H1 (cell line): ENCODE results near the gene PDS5A. TPM values are rescaled to one million over a fixed set of nuclear protein-coding genes. Genes with fewer than 3 reads are reported as not detected.

ENCODE experiments used
- CTCF ChIA-PET: fragments of 300-600 bp; sonication (Branson Sonifier 250); formaldehyde crosslinking; loops from one replicate; lab custom pipeline; 2021; ENCODE audit not compliant: partially characterized antibody; lab: Charles Lee
- POLR2A ChIA-PET: fragments of 300-600 bp; sonication (Branson Sonifier 250); formaldehyde crosslinking; loops from one replicate; lab custom pipeline; 2021; ENCODE audit warnings: inconsistent platforms; ENCODE audit not compliant: partially characterized antibody; lab: Charles Lee
- DNase-seq, 2 experiments: peaks; one replicate each; pipeline versions ENCODE4 v3.0.0 to v3.0.0-alpha.2; 2010 to 2022; ENCODE audit warnings: low spot score in 2 of 2, low read depth in 1 of 2, mixed read lengths in 1 of 2
- FAIRE-seq: peaks from 2 replicates; lab custom pipeline; 2011; peaks lifted over from hg19 to GRCh38; lab: Jason Lieb, UNC
- H2AFZ ChIP-seq: 2 replicates; pipeline ENCODE4 v1.8.1; 2012; ENCODE audit warnings: low read length, inconsistent platforms
- H2AK5ac ChIP-seq: 2 replicates; pipeline ENCODE4 v1.6.1; 2013; ENCODE audit warnings: low read depth, low read length
- H2BK120ac ChIP-seq: replicated peaks from 2 replicates; pipeline ENCODE3; 2013; ENCODE audit warnings: low read depth, low read length, inconsistent platforms
- H2BK12ac ChIP-seq: 2 replicates; pipeline ENCODE4 v1.6.1; 2013; ENCODE audit warnings: low read depth, low read length
- H2BK15ac ChIP-seq: 2 replicates; pipeline ENCODE4 v1.6.1; 2013; ENCODE audit warnings: low read length
- H2BK20ac ChIP-seq: 2 replicates; pipeline ENCODE4 v1.6.1; 2013; ENCODE audit warnings: low read length
- H2BK5ac ChIP-seq: 2 replicates; pipeline ENCODE4 v1.6.1; 2013; ENCODE audit warnings: low read depth, low read length
- H3K14ac ChIP-seq: 2 replicates; pipeline ENCODE4 v1.6.1; 2013; ENCODE audit warnings: inconsistent platforms; ENCODE audit not compliant: insufficient read length
- H3K18ac ChIP-seq: 2 replicates; pipeline ENCODE4 v1.6.1; 2013; ENCODE audit warnings: low read length; ENCODE audit errors: extremely low read depth
- H3K23ac ChIP-seq: 2 replicates; pipeline ENCODE4 v1.6.1; 2013; ENCODE audit warnings: inconsistent platforms; ENCODE audit not compliant: insufficient read length
- H3K23me2 ChIP-seq: 2 replicates; pipeline ENCODE4 v1.6.1; 2013; ENCODE audit warnings: low read depth, low read length
- H3K27ac ChIP-seq: 2 replicates; pipeline ENCODE4 v1.6.1; 2011; ENCODE audit warnings: low read depth, low read length, inconsistent platforms
- H3K27me3 ChIP-seq, 4 experiments: replicated peaks in 1 of 4; 1 replicate in 1 of 4; 2 replicates in 3 of 4; pipeline versions ENCODE4 v1.6.1 to v1.8.1; 2011 to 2013; ENCODE audit warnings: low read length in 3 of 4, mild to moderate bottlenecking in 3 of 4, inconsistent platforms in 2 of 4, mixed read lengths in 2 of 4, moderate library complexity in 1 of 4; ENCODE audit not compliant: control insufficient read depth in 3 of 4, insufficient read depth in 3 of 4; ENCODE audit errors: extremely low read depth in 1 of 4
- H3K36me3 ChIP-seq, 4 experiments: 2 replicates each; pipeline versions ENCODE4 v1.6.1 to v1.8.1; 2011 to 2013; ENCODE audit warnings: mild to moderate bottlenecking in 4 of 4, low read length in 3 of 4, moderate library complexity in 2 of 4, control low read depth in 1 of 4, inconsistent platforms in 1 of 4; ENCODE audit not compliant: insufficient read depth in 4 of 4, control insufficient read depth in 2 of 4
- H3K4ac ChIP-seq: replicated peaks from 2 replicates; pipeline ENCODE3; 2013; ENCODE audit warnings: low read length, low read depth, mixed read lengths, inconsistent platforms; ENCODE audit not compliant: insufficient read length
- H3K4me1 ChIP-seq, 4 experiments: replicated peaks in 1 of 4; 1 replicate in 1 of 4; 2 replicates in 3 of 4; pipeline versions ENCODE4 v1.6.1 to v1.8.1; 2011 to 2013; ENCODE audit warnings: low read length in 3 of 4, inconsistent platforms in 2 of 4, mixed read lengths in 1 of 4; ENCODE audit not compliant: insufficient read depth in 4 of 4, control insufficient read depth in 3 of 4
- H3K4me2 ChIP-seq, 2 experiments: 2 replicates each; pipeline versions ENCODE4 v1.6.1 to v1.8.1; 2011 to 2013; ENCODE audit warnings: low read depth in 2 of 2, low read length in 2 of 2, control low read depth in 1 of 2, inconsistent platforms in 1 of 2, mild to moderate bottlenecking in 1 of 2; ENCODE audit not compliant: insufficient read depth in 1 of 2
- H3K4me3 ChIP-seq, 4 experiments: fragments of 200-600, 300-600 bp in 1 of 4; sonication (generic), shearing (Covaris generic), sonication (Bioruptor Twin) in 1 of 4; 2 replicates each; pipeline versions ENCODE4 v1.5.1 to v1.8.1; 2011 to 2016; ENCODE audit warnings: low read length in 4 of 4, low read depth in 3 of 4, control low read depth in 2 of 4, inconsistent platforms in 2 of 4, mild to moderate bottlenecking in 2 of 4, mixed read lengths in 1 of 4, moderate library complexity in 1 of 4; ENCODE audit not compliant: insufficient read depth in 2 of 4; ENCODE audit errors: extremely low read depth in 1 of 4
- H3K56ac ChIP-seq: replicated peaks from 2 replicates; pipeline ENCODE3; 2013; ENCODE audit warnings: low read depth, mild to moderate bottlenecking, mixed read lengths, low read length, inconsistent platforms; ENCODE audit not compliant: insufficient read length
- H3K79me1 ChIP-seq: 2 replicates; pipeline ENCODE4 v1.6.1; 2013; ENCODE audit warnings: low read depth, low read length, control low read depth
- H3K79me2 ChIP-seq, 2 experiments: 2 replicates each; pipeline versions ENCODE4 v1.6.1 to v1.8.1; 2012 to 2013; ENCODE audit warnings: low read length in 2 of 2, mild to moderate bottlenecking in 2 of 2, inconsistent platforms in 1 of 2; ENCODE audit not compliant: insufficient read depth in 2 of 2, control insufficient read depth in 1 of 2
- H3K9ac ChIP-seq, 4 experiments: replicated peaks in 1 of 4; 1 replicate in 1 of 4; 2 replicates in 3 of 4; pipeline versions ENCODE4 v1.6.1 to v1.8.1; 2011 to 2013; ENCODE audit warnings: low read depth in 3 of 4, low read length in 3 of 4, control low read depth in 2 of 4, mild to moderate bottlenecking in 2 of 4, moderate library complexity in 2 of 4, inconsistent platforms in 1 of 4; ENCODE audit errors: extremely low read depth in 1 of 4
- H3K9me3 ChIP-seq, 2 experiments: 2 replicates each; pipeline versions ENCODE4 v1.6.1 to v1.8.1; 2012 to 2013; ENCODE audit warnings: mild to moderate bottlenecking in 2 of 2, moderate library complexity in 2 of 2, control low read depth in 1 of 2, inconsistent platforms in 1 of 2, low read depth in 1 of 2, low read length in 1 of 2, mixed read lengths in 1 of 2; ENCODE audit not compliant: insufficient read depth in 2 of 2
- H4K20me1 ChIP-seq, 2 experiments: replicated peaks in 1 of 2; 2 replicates each; pipeline versions ENCODE3 to v1.8.1; 2011 to 2013; ENCODE audit warnings: inconsistent platforms in 2 of 2, low read length in 2 of 2, mild to moderate bottlenecking in 1 of 2; ENCODE audit not compliant: insufficient read depth in 2 of 2, control insufficient read depth in 1 of 2
- H4K5ac ChIP-seq: 2 replicates; pipeline ENCODE4 v1.6.1; 2013; ENCODE audit warnings: low read length, low read depth, mixed read lengths, inconsistent platforms; ENCODE audit not compliant: insufficient read length
- H4K8ac ChIP-seq: 2 replicates; pipeline ENCODE4 v1.8.0; 2013; ENCODE audit warnings: mild to moderate bottlenecking, moderate library complexity, low read length, inconsistent platforms; ENCODE audit not compliant: insufficient read depth; ENCODE audit errors: extremely low read depth
- H4K91ac ChIP-seq: replicated peaks from 2 replicates; pipeline ENCODE3; 2013; ENCODE audit warnings: low read length, mixed read lengths, inconsistent platforms; ENCODE audit not compliant: insufficient read length
- CHD2 ChIP-seq: IDR thresholded peaks from 2 replicates; pipeline ENCODE4 v1.6.1; 2012; ENCODE audit warnings: low read length, improper control_type of control experiment
- CREB1 ChIP-seq: IDR thresholded peaks from 2 replicates; pipeline ENCODE4 v1.6.1; 2012; ENCODE audit warnings: inconsistent platforms
- EGR1 ChIP-seq: IDR thresholded peaks from 2 replicates; pipeline ENCODE4 v1.6.1; 2011; ENCODE audit warnings: low read depth, low read length, borderline replicate concordance
- KDM1A ChIP-seq: fragments of 200-600, 300-600 bp; sonication (generic); IDR thresholded peaks from 2 replicates; pipeline ENCODE4 v1.7.1; 2016; ENCODE audit warnings: mild to moderate bottlenecking, low read length, borderline replicate concordance
- MAFK ChIP-seq: IDR thresholded peaks from 2 replicates; pipeline ENCODE4 v1.6.1; 2012; ENCODE audit warnings: low read depth, mild to moderate bottlenecking, improper control_type of control experiment, low read length
- POLR2A ChIP-seq, 2 experiments: IDR thresholded peaks; 1 replicate in 1 of 2; 2 replicates in 1 of 2; pipeline ENCODE4 v1.6.1; 2011; ENCODE audit warnings: low read depth in 2 of 2, low read length in 2 of 2, mild to moderate bottlenecking in 2 of 2; ENCODE audit errors: control extremely low read depth in 1 of 2
- POLR2AphosphoS5 ChIP-seq: IDR thresholded peaks from 2 replicates; pipeline ENCODE4 v1.6.1; 2011; ENCODE audit warnings: low read depth, low read length
- RNF2 ChIP-seq: fragments of 200-900, 300-1000 bp; sonication (generic); IDR thresholded peaks from 2 replicates; pipeline ENCODE4 v1.7.1; 2016; ENCODE audit warnings: borderline replicate concordance, low read depth, mild to moderate bottlenecking, antibody characterized with exemption, low read length; ENCODE audit not compliant: poor library complexity, severe bottlenecking; ENCODE audit errors: missing control alignments
- SP1 ChIP-seq: IDR thresholded peaks from 2 replicates; pipeline ENCODE4 v1.6.1; 2011; ENCODE audit warnings: low read depth, low read length
- SRF ChIP-seq: IDR thresholded peaks from 2 replicates; pipeline ENCODE4 v1.6.1; 2011; ENCODE audit warnings: mild to moderate bottlenecking, low read depth, low read length, moderate library complexity
- SUZ12 ChIP-seq: fragments of 200-600 bp; sonication (generic); IDR thresholded peaks from 2 replicates; pipeline ENCODE4 v1.6.1; 2012; ENCODE audit warnings: mild to moderate bottlenecking, inconsistent platforms, low read length, moderate library complexity, mixed read lengths
- TCF12 ChIP-seq: IDR thresholded peaks from 2 replicates; pipeline ENCODE4 v1.6.1; 2011; ENCODE audit warnings: low read depth, mild to moderate bottlenecking, low read length
- TEAD4 ChIP-seq: IDR thresholded peaks from 2 replicates; pipeline ENCODE4 v1.6.1; 2012; ENCODE audit warnings: low read depth, low read length, inconsistent platforms, mixed read lengths
- ZNF274 ChIP-seq: IDR thresholded peaks from 2 replicates; pipeline ENCODE4 v1.7.0; 2012; ENCODE audit warnings: low read length, borderline replicate concordance; ENCODE audit errors: extremely low read depth
- WGBS, 2 experiments: shearing (Covaris generic) in 1 of 2; methylation state at CpG; one replicate each; pipeline versions ENCODE4 v1.1.6 to v1.1.7; 2013 to 2015; ENCODE audit warnings: low lambda C conversion rate in 2 of 2, mixed read lengths in 2 of 2, inconsistent platforms in 1 of 2, low coverage in 1 of 2, missing lambda C conversion rate in 1 of 2; ENCODE audit not compliant: insufficient replicate concordance in 2 of 2, insufficient coverage in 1 of 2, insufficient read length in 1 of 2; ENCODE audit errors: extremely low coverage in 1 of 2, missing lambda C conversion rate in 1 of 2; 5-methylcytosine and 5-hydroxymethylcytosine counted together
- polyA plus RNA-seq, 7 experiments: library from polyadenylated mRNA; depleted of rRNA in 3 of 7; stranded (reverse) in 5 of 7; unstranded in 2 of 7; fragments of >200 nt in 5 of 7; fragments of 200-250 nt in 2 of 7; gene quantifications; 1 replicate in 5 of 7; 2 replicates in 1 of 7; 4 replicates in 1 of 7; pipeline versions ENCODE4 v1.2.1 to v1.2.3, GENCODE V29; 2011 to 2013; ENCODE audit warnings: missing spikeins in 2 of 7, mixed read lengths in 2 of 7
- total RNA-seq: library from RNA; stranded (reverse); fragmentation: NEBNext Ultra II Directional; extraction: Animal tissue kit (Norgen Biotek cat#: 25700); gene quantifications from 2 replicates; pipeline ENCODE4 v1.2.1, GENCODE V29; 2021
- TF ChIP-seq, protein P1 (sequence below): IDR thresholded peaks from 2 replicates; pipeline ENCODE4 v1.6.1; 2012; ENCODE audit warnings: inconsistent platforms

Gene PDS5A
- total and polyA plus RNA-seq, 2 of the 8 experiments (the other 6 are each of a cell fraction or from before 2014, with no cell fraction given), result 15.5 to 76.6 TPM

DNA sequence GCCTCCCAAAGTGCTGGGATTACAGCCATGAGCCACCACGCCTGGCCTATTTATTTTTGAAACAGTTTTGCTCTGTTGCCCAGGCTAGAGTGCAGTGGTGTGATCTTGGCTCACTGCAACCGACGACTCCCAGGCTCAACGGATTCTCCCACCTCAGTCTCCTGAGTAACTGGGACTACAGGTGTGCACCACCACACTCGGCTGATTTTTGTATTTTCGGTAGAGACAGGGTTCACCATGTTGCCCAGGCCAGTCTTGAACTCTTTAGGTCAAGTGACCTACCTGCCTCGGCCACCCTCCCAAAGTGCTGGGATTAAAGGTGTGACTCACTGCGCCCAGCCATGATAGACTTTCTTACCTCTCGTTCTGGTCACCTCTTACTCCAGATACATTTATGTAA is 155.8 kb downstream of the PDS5A start:
- no peak overlapping the region for H3K23ac ChIP-seq
- H3K56ac ChIP-seq, result no peak overlapping the region
- H3K18ac ChIP-seq, result no peak overlapping the region
- TF ChIP-seq RNF2 (no peak), MAFK (no peak), SP1 (no peak), TEAD4 (no peak), CREB1 (no peak), ZNF274 (no peak), KDM1A (no peak), SRF (no peak), POLR2AphosphoS5 (no peak), SUZ12 (no peak), TCF12 (no peak), CHD2 (no peak), EGR1 (no peak), POLR2A (IDR thresholded peaks at IDR 0.05; ENCODE audit: control extremely low read depth in 1 of 2, low read depth in 2 of 2, low read length in 2 of 2) (no peak)
- TF ChIP-seq, protein P1, sequence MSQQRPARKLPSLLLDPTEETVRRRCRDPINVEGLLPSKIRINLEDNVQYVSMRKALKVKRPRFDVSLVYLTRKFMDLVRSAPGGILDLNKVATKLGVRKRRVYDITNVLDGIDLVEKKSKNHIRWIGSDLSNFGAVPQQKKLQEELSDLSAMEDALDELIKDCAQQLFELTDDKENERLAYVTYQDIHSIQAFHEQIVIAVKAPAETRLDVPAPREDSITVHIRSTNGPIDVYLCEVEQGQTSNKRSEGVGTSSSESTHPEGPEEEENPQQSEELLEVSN, result no peak
- no peak overlapping the region for H3K9ac ChIP-seq
- no peaks in the 10 kb centered on the region; a peak in 1 of 7 replicates for H3K4me1 ChIP-seq
- no peak overlapping the region for H4K5ac ChIP-seq
- no peaks in the 10 kb centered on the region for H3K27me3 ChIP-seq
- H3K36me3 ChIP-seq, result peaks cover 0 to 10% (median under 1%) of the 10 kb centered on the region in 4 experiments; a peak in 3 of 8 replicates
- POLR2A ChIA-PET, result interaction anchor here (1.6 kb wide), 1 partner anchor 124 kb away, joined by 6 read pairs; the partner anchor contains the start of gene UBE2K
- no peak overlapping the region for H4K8ac ChIP-seq
- H2BK5ac ChIP-seq, result no peak overlapping the region
- no peak overlapping the region for H2AFZ ChIP-seq
- no peak overlapping the region for H3K4ac ChIP-seq
- 89% methylated on average over 9 of the region's 9 CpGs; no CpG with 5 or more reads in 1 of the 2 experiments for WGBS, 2 experiments
- no peak overlapping the region for H3K14ac ChIP-seq
- H3K23me2 ChIP-seq, result no peaks in the 10 kb centered on the region
- H3K4me3 ChIP-seq, result no peak overlapping the region
- no peak overlapping the region for H2BK20ac ChIP-seq
- no peaks in the 10 kb centered on the region for H3K9me3 ChIP-seq
- H3K79me2 ChIP-seq, result no peaks in the 10 kb centered on the region
- DNase-seq (no peak), FAIRE-seq (no peak)
- CTCF ChIA-PET, result no interaction called here
- no peak overlapping the region for H4K91ac ChIP-seq
- H2AK5ac ChIP-seq, result no peak overlapping the region
- H3K27ac ChIP-seq, result no peak overlapping the region
- H2BK12ac ChIP-seq, result no peak overlapping the region
- no peak overlapping the region for H3K4me2 ChIP-seq
- H2BK120ac ChIP-seq, result no peak overlapping the region
- no peak overlapping the region for H2BK15ac ChIP-seq
- no peaks in the 10 kb centered on the region for H3K79me1 ChIP-seq
- no peaks in the 10 kb centered on the region for H4K20me1 ChIP-seq
